RWPE1 (cell line): ENCODE data around the gene CDIP1.

ENCODE experiments used
- CTCF ChIA-PET: fragments of 350-600 bp; sonication (Branson Sonifier 250); formaldehyde crosslinking; extraction: SDS; loops from one replicate; lab custom pipeline; 2021; lab: Yijun Ruan, JAX
- POLR2A ChIA-PET: fragments of 400-600 bp; formaldehyde crosslinking; extraction: SDS; loops from one replicate; lab custom pipeline; 2020; ENCODE audit warnings: antibody characterized with exemption; ENCODE audit not compliant: low non-redundant PET; lab: Yijun Ruan, JAX
- DNase-seq: peaks from one replicate; pipeline ENCODE4 v3.0.0; 2012; ENCODE audit warnings: low spot score
- H3K27ac ChIP-seq: fragments of 450-650 bp; 2 replicates; pipeline ENCODE4 v1.5.1; 2017
- TF ChIP-seq, protein P1 (sequence below): fragments of 450-650 bp; conservative IDR thresholded peaks from 2 replicates; pipeline ENCODE4 v1.5.1; 2017; ENCODE audit warnings: low read depth, mild to moderate bottlenecking

Gene CDIP1

GRCh38 chr16:4525634-4526277, 12.8 kb downstream of the CDIP1 start:
- H3K27ac ChIP-seq = 0 out of 2 replicates have a peak overlapping the region, but pooled peaks have one; percentile 4
- DNase-seq = no peak
- POLR2A ChIA-PET = interaction anchor here (0.6 kb wide), 1 partner anchor 16 kb away, joined by 3 read pairs; no protein-coding TSS in a partner anchor
- CTCF ChIA-PET = no interaction called here
- TF ChIP-seq, protein P1, sequence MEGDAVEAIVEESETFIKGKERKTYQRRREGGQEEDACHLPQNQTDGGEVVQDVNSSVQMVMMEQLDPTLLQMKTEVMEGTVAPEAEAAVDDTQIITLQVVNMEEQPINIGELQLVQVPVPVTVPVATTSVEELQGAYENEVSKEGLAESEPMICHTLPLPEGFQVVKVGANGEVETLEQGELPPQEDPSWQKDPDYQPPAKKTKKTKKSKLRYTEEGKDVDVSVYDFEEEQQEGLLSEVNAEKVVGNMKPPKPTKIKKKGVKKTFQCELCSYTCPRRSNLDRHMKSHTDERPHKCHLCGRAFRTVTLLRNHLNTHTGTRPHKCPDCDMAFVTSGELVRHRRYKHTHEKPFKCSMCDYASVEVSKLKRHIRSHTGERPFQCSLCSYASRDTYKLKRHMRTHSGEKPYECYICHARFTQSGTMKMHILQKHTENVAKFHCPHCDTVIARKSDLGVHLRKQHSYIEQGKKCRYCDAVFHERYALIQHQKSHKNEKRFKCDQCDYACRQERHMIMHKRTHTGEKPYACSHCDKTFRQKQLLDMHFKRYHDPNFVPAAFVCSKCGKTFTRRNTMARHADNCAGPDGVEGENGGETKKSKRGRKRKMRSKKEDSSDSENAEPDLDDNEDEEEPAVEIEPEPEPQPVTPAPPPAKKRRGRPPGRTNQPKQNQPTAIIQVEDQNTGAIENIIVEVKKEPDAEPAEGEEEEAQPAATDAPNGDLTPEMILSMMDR = no peak

- DNase-seq = no peak
- CTCF ChIA-PET = no interaction called here
- TF ChIP-seq, protein P1 = no peak
- no peak overlapping the region for H3K27ac ChIP-seq
- POLR2A ChIA-PET = interaction anchor here (0.6 kb wide), 1 partner anchor 106 kb away, joined by 3 read pairs; no protein-coding TSS in a partner anchor
These were observed 13.5 kb downstream of the CDIP1 start for GRCh38 chr16:4525069-4525468.

DNA sequence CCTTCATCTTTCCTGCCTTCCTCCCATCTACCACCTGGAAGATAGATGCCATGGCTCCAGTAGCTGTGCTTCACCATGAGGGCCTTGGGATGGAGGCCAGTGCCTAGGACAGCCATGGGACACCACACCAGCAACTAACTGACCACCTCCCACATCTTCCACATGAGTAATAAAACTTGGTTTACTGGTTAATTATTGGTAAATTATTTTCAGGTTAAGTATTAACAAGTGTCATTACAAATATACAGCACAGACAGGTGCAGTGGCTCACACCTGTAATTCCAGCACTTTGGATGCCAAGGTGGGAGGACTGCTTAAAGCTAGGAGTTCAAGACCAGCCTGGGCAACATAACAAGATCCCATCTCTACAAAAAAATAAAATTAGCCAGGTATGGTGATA, 14.0 kb downstream of the CDIP1 start:
- ChIA-PET POLR2A (interaction anchor here (0.6 kb wide), 1 partner anchor 105 kb away, joined by 3 read pairs; no protein-coding TSS in a partner anchor), CTCF (no interaction called here)
- DNase-seq = no peak
- TF ChIP-seq, protein P1 = no peak
- H3K27ac ChIP-seq = no peak overlapping the region

- no peak for DNase-seq
- ChIA-PET CTCF (no interaction called here), POLR2A (no interaction called here)
- H3K27ac ChIP-seq = no peak overlapping the region
- TF ChIP-seq, protein P1 = no peak
These were observed 14.9 kb downstream of the CDIP1 start for GRCh38 chr16:4523686-4524085.

DNA sequence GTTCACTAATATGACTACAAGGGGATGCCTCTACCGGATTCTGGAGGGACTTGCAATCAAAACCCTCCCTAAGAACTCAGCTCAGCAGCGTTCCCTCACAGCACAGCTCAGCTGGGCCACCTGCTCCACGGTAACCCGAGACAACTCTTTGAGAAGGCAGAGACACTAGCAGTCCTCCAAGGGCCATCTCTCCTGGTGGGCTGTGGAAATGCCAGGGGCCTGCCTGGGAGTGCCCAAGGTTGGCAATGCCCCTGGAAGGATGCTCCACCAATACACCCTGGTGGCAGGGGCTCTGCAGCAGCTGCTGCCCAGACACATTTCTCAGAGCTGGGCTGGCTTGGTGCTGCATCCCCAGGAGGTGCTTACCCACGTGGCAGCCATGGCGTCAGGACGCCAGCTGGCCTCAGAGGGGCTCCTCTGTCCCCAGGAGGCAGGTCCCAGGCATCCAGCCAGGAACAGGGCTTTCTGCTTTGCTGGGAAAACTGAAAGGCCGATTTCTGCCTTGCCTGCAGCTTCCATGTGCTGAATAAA, 16.5 kb downstream of the CDIP1 start:
- CTCF ChIA-PET = interaction anchor here (0.6 kb wide), 1 partner anchor 24 kb away, joined by 3 read pairs; no protein-coding TSS in a partner anchor
- TF ChIP-seq, protein P1 = no peak
- peak overlapping the region; percentile 19; the same call in 1 of the 2 replicates for H3K27ac ChIP-seq
- POLR2A ChIA-PET = no interaction called here
- no peak for DNase-seq

GRCh38 chr16:4520913-4521312, 17.7 kb downstream of the CDIP1 start:
- DNase-seq = no peak
- CTCF ChIA-PET = no interaction called here

More at GRCh38 chr16:4520913-4521312, 17.7 kb downstream of the CDIP1 start:
- POLR2A ChIA-PET = no interaction called here
- TF ChIP-seq, protein P1 = no peak
- no peak overlapping the region for H3K27ac ChIP-seq
